K562 (cell line): ENCODE measurements around the gene ATP8A1. TPM values are rescaled to one million over a fixed set of nuclear protein-coding genes. Genes with fewer than 3 reads are reported as not detected.

Source experiments
- BCL6 ChIP-seq: fragments of 250-450 bp; sonication (Bioruptor Pico); IDR thresholded peaks from 2 replicates; pipeline ENCODE4 v1.4.0; 2020
- CEBPB ChIP-seq: fragments of 450-650 bp; IDR thresholded peaks from 2 replicates; pipeline ENCODE4 v1.6.1; 2016; ENCODE audit warnings: missing genetic modification characterization, missing compliant biosample characterization
- CHCHD3 ChIP-seq: fragments of 250-450 bp; sonication (Bioruptor Pico); IDR thresholded peaks from 2 replicates; pipeline ENCODE4 v2.1.2; 2022; ENCODE audit warnings: mild to moderate bottlenecking
- CTCFL ChIP-seq: IDR thresholded peaks from 2 replicates; pipeline ENCODE4 v1.6.1; 2011; ENCODE audit warnings: borderline replicate concordance, low read depth, mild to moderate bottlenecking, moderate library complexity, low read length; ENCODE audit not compliant: insufficient read depth, poor library complexity, severe bottlenecking
- ELK3 ChIP-seq: fragments of 450-650 bp; formaldehyde crosslinking; IDR thresholded peaks from 2 replicates; pipeline ENCODE4 v1.4.0; 2020; ENCODE audit warnings: mild to moderate bottlenecking
- GATA2 ChIP-seq: sonication (generic); formaldehyde crosslinking; IDR thresholded peaks from 2 replicates; pipeline ENCODE4 v1.4.0; 2020; ENCODE audit warnings: mild to moderate bottlenecking, missing genetic modification reagents
- RNF2 ChIP-seq: sonication (generic); IDR thresholded peaks from 2 replicates; pipeline ENCODE4 v1.6.1; 2016
- TRIM28 ChIP-seq: fragments of 450-650 bp; IDR thresholded peaks from 2 replicates; pipeline ENCODE4 v1.6.1; 2017
- ZFP1 ChIP-seq: fragments of 450-650 bp; formaldehyde crosslinking; IDR thresholded peaks from 2 replicates; pipeline ENCODE4 v1.4.0; 2020; ENCODE audit warnings: mild to moderate bottlenecking, mixed read lengths
- ZNF609 ChIP-seq: sonication (generic); formaldehyde crosslinking; IDR thresholded peaks from 2 replicates; pipeline ENCODE4 v1.8.1; 2023; ENCODE audit warnings: missing genetic modification reagents, mild to moderate bottlenecking, borderline replicate concordance
- ZNF639 ChIP-seq, 2 experiments: fragments of 200-800 bp in 1 of 2; sonication (Bioruptor generic) in 1 of 2; sonication (generic) in 1 of 2; formaldehyde crosslinking in 1 of 2; IDR thresholded peaks in 1 of 2; conservative IDR thresholded peaks in 1 of 2; 2 replicates each; pipeline versions ENCODE4 v1.5.0 to v1.6.1; 2016 to 2020; ENCODE audit warnings: missing compliant biosample characterization in 1 of 2, missing genetic modification characterization in 1 of 2, missing genetic modification reagents in 1 of 2
- polyA plus RNA-seq, 8 experiments: library from polyadenylated mRNA; depleted of rRNA in 4 of 8; stranded (reverse) in 5 of 8; unstranded in 3 of 8; fragments of >200 nt; fragmentation: Nextera tagmentation in 2 of 8; fragmentation: Illumina TruSeq in 1 of 8; extraction: Ambion mirVana in 2 of 8; extraction: Trizol in 1 of 8; gene quantifications; 2 replicates each; pipeline versions ENCODE4 v1.2.1 to v1.2.3, GENCODE V29; 2011 to 2014; ENCODE audit warnings: inconsistent platforms in 1 of 8, missing spikeins in 1 of 8
- total RNA-seq, 7 experiments: library from RNA; depleted of rRNA in 6 of 7; stranded (reverse); fragments of >200 nt in 6 of 7; fragmentation: Illumina TruSeq in 2 of 7; extraction: Trizol in 2 of 7; gene quantifications; 2 replicates each; pipeline versions ENCODE4 v1.2.1 to v1.2.3, GENCODE V29; 2011 to 2021; ENCODE audit warnings: low replicate concordance in 1 of 7

The ATP8A1 gene
- total and polyA plus RNA-seq, 9 of the 15 experiments (the other 6 are each of a cell fraction or from before 2014, with no cell fraction given) = 0.05 to 0.29 (median 0.07) TPM; not detected in 2

- TF ChIP-seq ZNF639 (CRISPR knock-in tag; conservative IDR thresholded peaks at IDR 0.05 in 1 of 2, IDR thresholded peaks at IDR 0.05 in 1 of 2) (no peak), ZFP1 (CRISPR knock-in tag) (no peak), RNF2 (no peak), ZNF609 (no peak), BCL6 (CRISPR knock-in tag) (no peak), CEBPB (tag) (no peak), CHCHD3 (CRISPR knock-in tag) (no peak), TRIM28 (no peak), GATA2 (CRISPR knock-in tag) (no peak), CTCFL (no peak), ELK3 (CRISPR knock-in tag) (no peak)
- TF ChIP-seq, all 486 proteins: peak for 0
Measured at GRCh38 chr4:42490015-42490414, 166.9 kb downstream of the ATP8A1 start (continued).
